HCT116 (cell line): Measurements from ENCODE around the gene PCSK6. TPM values are rescaled to one million over a fixed set of nuclear protein-coding genes. Genes with fewer than 3 reads are reported as not detected.

Experiments
- ATAC-seq: fragments of 200-7000 bp; cut with Tn5 transposase; 2 replicates; pipeline ENCODE4 v1.9.1; 2020; ENCODE audit warnings: mild to moderate bottlenecking, moderate library complexity
- BruUV-seq: library from RNA; stranded (reverse); fragments of 400-500 nt; replicated peaks from 2 replicates; lab custom pipeline; 2021; lab: Mats Ljungman, UMichigan
- CTCF ChIA-PET: fragments of 300-600 bp; sonication (Branson Sonifier 250); formaldehyde crosslinking; loops from one replicate; lab custom pipeline; 2021; ENCODE audit warnings: antibody characterized with exemption; lab: Charles Lee
- POLR2A ChIA-PET: fragments of 300-600, 350-600 bp; sonication (Branson Sonifier 250); formaldehyde crosslinking; loops from one replicate; lab custom pipeline; 2021; ENCODE audit warnings: antibody characterized with exemption; lab: Charles Lee
- RAD21 ChIA-PET, 2 experiments: fragments of 300-600 bp; sonication (Branson Sonifier 250); formaldehyde crosslinking; loops; one replicate each; lab custom pipeline; 2023; ENCODE audit warnings: low total read pairs in 2 of 2; ENCODE audit not compliant: uncharacterized antibody in 2 of 2, unreplicated experiment in 2 of 2, low non-redundant PET in 1 of 2; lab: Charles Lee
- DNase-seq: peaks from one replicate; pipeline ENCODE4 v3.0.0-alpha.2; 2010; ENCODE audit warnings: low read depth, low spot score
- H2AFZ ChIP-seq: fragments of 200-600 bp; shearing (Covaris generic), sonication (generic); 2 replicates; pipeline ENCODE4 v1.6.1; 2017; ENCODE audit warnings: low read depth, mixed run types, mixed read lengths, antibody characterized with exemption, low read length; ENCODE audit not compliant: poor library complexity, severe bottlenecking
- H3K27ac ChIP-seq: 2 replicates; pipeline ENCODE4 v1.5.1; 2012; ENCODE audit warnings: low read depth, low read length
- H3K27me3 ChIP-seq: fragments of 200-600 bp; sonication (generic); 2 replicates; pipeline ENCODE4 v1.6.1; 2016; ENCODE audit warnings: mixed run types, low read length, mixed read lengths; ENCODE audit not compliant: insufficient read depth
- H3K36me3 ChIP-seq, 2 experiments: fragments of 200-500 bp in 1 of 2; fragments of 200-600 bp in 1 of 2; sonication (Bioruptor generic) in 1 of 2; sonication (generic) in 1 of 2; 2 replicates each; pipeline versions ENCODE4 v1.5.1 to v1.6.1; 2014 to 2016; ENCODE audit warnings: low read length in 2 of 2, inconsistent platforms in 1 of 2, mixed read lengths in 1 of 2, mixed run types in 1 of 2; ENCODE audit not compliant: insufficient read depth in 2 of 2, control insufficient read depth in 1 of 2
- H3K4me1 ChIP-seq, 2 experiments: fragments of 200-600 bp in 1 of 2; sonication (generic) in 1 of 2; 2 replicates each; pipeline versions ENCODE4 v1.5.1 to v1.6.1; 2012 to 2017; ENCODE audit warnings: low read length in 2 of 2, inconsistent platforms in 1 of 2, mild to moderate bottlenecking in 1 of 2, mixed read lengths in 1 of 2, mixed run types in 1 of 2, moderate library complexity in 1 of 2; ENCODE audit not compliant: insufficient read depth in 2 of 2, control insufficient read depth in 1 of 2
- H3K4me2 ChIP-seq: fragments of 200-600 bp; sonication (generic); 2 replicates; pipeline ENCODE4 v1.6.1; 2017; ENCODE audit warnings: mixed run types, low read length, mixed read lengths
- H3K4me3 ChIP-seq, 2 experiments: fragments of 200-600 bp in 1 of 2; sonication (generic) in 1 of 2; replicated peaks in 1 of 2; 2 replicates each; pipeline ENCODE4 v1.5.1; 2011 to 2016; ENCODE audit warnings: low read length in 2 of 2, control low read depth in 1 of 2, low read depth in 1 of 2, mild to moderate bottlenecking in 1 of 2, mixed read lengths in 1 of 2, mixed run types in 1 of 2
- H3K79me2 ChIP-seq: fragments of 200-600 bp; sonication (generic); 2 replicates; pipeline ENCODE4 v1.6.1; 2017; ENCODE audit warnings: mild to moderate bottlenecking, mixed run types, low read length, moderate library complexity, mixed read lengths; ENCODE audit not compliant: insufficient read depth
- H3K9ac ChIP-seq: fragments of 200-600 bp; sonication (generic); 2 replicates; pipeline ENCODE4 v1.6.1; 2016; ENCODE audit warnings: low read length, mixed read lengths
- H3K9me2 ChIP-seq: fragments of 200-600 bp; sonication (generic), shearing (Covaris generic); 2 replicates; pipeline ENCODE4 v1.6.1; 2017; ENCODE audit warnings: mixed run types, mild to moderate bottlenecking, moderate library complexity; ENCODE audit not compliant: insufficient read depth
- H3K9me3 ChIP-seq, 2 experiments: fragments of 200-500 bp in 1 of 2; fragments of 200-600 bp in 1 of 2; sonication (Bioruptor generic) in 1 of 2; sonication (generic) in 1 of 2; 2 replicates each; pipeline ENCODE4 v1.6.1; 2014 to 2017; ENCODE audit warnings: low read length in 2 of 2, mixed read lengths in 2 of 2, inconsistent platforms in 1 of 2, low read depth in 1 of 2, mild to moderate bottlenecking in 1 of 2, mixed run types in 1 of 2, moderate library complexity in 1 of 2; ENCODE audit not compliant: control insufficient read depth in 1 of 2, insufficient read depth in 1 of 2
- H4K20me1 ChIP-seq: fragments of 200-600 bp; sonication (generic), shearing (Covaris generic); 2 replicates; pipeline ENCODE4 v1.6.1; 2017; ENCODE audit warnings: mixed run types, mild to moderate bottlenecking, moderate library complexity; ENCODE audit not compliant: insufficient read depth
- CBX3 ChIP-seq: IDR thresholded peaks from 2 replicates; pipeline ENCODE4 v1.6.1; 2012; ENCODE audit warnings: low read depth
- CEBPB ChIP-seq: IDR thresholded peaks from 2 replicates; pipeline ENCODE4 v1.6.1; 2012; ENCODE audit warnings: low read depth
- CTCF ChIP-seq, 3 experiments: fragments of 200-600 bp in 1 of 3; sonication (generic) in 1 of 3; IDR thresholded peaks in 2 of 3; conservative IDR thresholded peaks in 1 of 3; 2 replicates each; pipeline ENCODE4 v1.5.1; 2012 to 2017; ENCODE audit warnings: low read depth in 2 of 3, low read length in 2 of 3, antibody characterized with exemption in 1 of 3, borderline replicate concordance in 1 of 3, control low read depth in 1 of 3, mild to moderate bottlenecking in 1 of 3, mixed read lengths in 1 of 3, mixed run types in 1 of 3, moderate library complexity in 1 of 3; ENCODE audit not compliant: insufficient read depth in 1 of 3
- EGR1 ChIP-seq: IDR thresholded peaks from 2 replicates; pipeline ENCODE4 v1.6.1; 2012; ENCODE audit warnings: low read depth
- ELF1 ChIP-seq: IDR thresholded peaks from 2 replicates; pipeline ENCODE4 v1.6.1; 2012; ENCODE audit warnings: low read depth, borderline replicate concordance
- EZH2 ChIP-seq: fragments of 200-600 bp; sonication (generic); IDR thresholded peaks from 2 replicates; pipeline ENCODE4 v1.6.1; 2017; ENCODE audit warnings: antibody characterized with exemption, mixed run types
- EZH2phosphoT487 ChIP-seq: fragments of 200-600 bp; IDR thresholded peaks from 2 replicates; pipeline ENCODE4 v1.6.1; 2018; ENCODE audit warnings: antibody characterized with exemption, borderline replicate concordance
- FOSL1 ChIP-seq: IDR thresholded peaks from 2 replicates; pipeline ENCODE4 v1.6.1; 2012; ENCODE audit warnings: low read depth
- JUND ChIP-seq: IDR thresholded peaks from 2 replicates; pipeline ENCODE4 v1.6.1; 2012
- MAX ChIP-seq: IDR thresholded peaks from 2 replicates; pipeline ENCODE4 v1.6.1; 2012
- POLR2A ChIP-seq: IDR thresholded peaks from 2 replicates; pipeline ENCODE4 v1.7.0; 2011; ENCODE audit warnings: borderline replicate concordance; ENCODE audit not compliant: insufficient read depth, insufficient read length; ENCODE audit errors: extremely low read depth
- POLR2AphosphoS5 ChIP-seq: IDR thresholded peaks from 2 replicates; pipeline ENCODE4 v1.6.1; 2011; ENCODE audit warnings: mild to moderate bottlenecking, low read depth, low read length, moderate library complexity
- REST ChIP-seq: IDR thresholded peaks from 2 replicates; pipeline ENCODE4 v1.6.1; 2012; ENCODE audit warnings: low read depth
- SP1 ChIP-seq: IDR thresholded peaks from 2 replicates; pipeline ENCODE4 v1.6.1; 2012; ENCODE audit warnings: low read depth
- SRF ChIP-seq: IDR thresholded peaks from 2 replicates; pipeline ENCODE4 v1.6.1; 2012; ENCODE audit warnings: low read depth
- TCF7L2 ChIP-seq: IDR thresholded peaks from 2 replicates; pipeline ENCODE4 v1.7.0; 2011; ENCODE audit warnings: borderline replicate concordance, inconsistent platforms; ENCODE audit not compliant: insufficient read depth, insufficient read length; ENCODE audit errors: extremely low read depth
- YY1 ChIP-seq: IDR thresholded peaks from 2 replicates; pipeline ENCODE4 v1.6.1; 2011; ENCODE audit warnings: low read length, low read depth, moderate library complexity, mild to moderate bottlenecking; ENCODE audit not compliant: insufficient replicate concordance; ENCODE audit errors: extremely low read depth
- ZBTB33 ChIP-seq: IDR thresholded peaks from 2 replicates; pipeline ENCODE4 v1.6.1; 2011; ENCODE audit warnings: mild to moderate bottlenecking, low read length, moderate library complexity; ENCODE audit not compliant: insufficient replicate concordance; ENCODE audit errors: extremely low read depth
- ZFX ChIP-seq: fragments of 450-650 bp; IDR thresholded peaks from 2 replicates; pipeline ENCODE4 v1.6.1; 2017
- intact Hi-C: fragments of 100-400 bp; cut with micrococcal nuclease; formaldehyde crosslinking; loops from 2 replicates; pipeline ENCODE4 v1.10.0; 2022
- total RNA-seq: library from RNA; stranded (reverse); gene quantifications from one replicate; pipeline ENCODE4 v1.2.1, GENCODE V29; 2021; ENCODE audit not compliant: unreplicated experiment
- TF ChIP-seq, protein P1 (sequence below): IDR thresholded peaks from 2 replicates; pipeline ENCODE4 v1.6.1; 2012

Gene PCSK6
- total RNA-seq, 1 experiment from 2014 or later: 13.5 TPM

GRCh38 chr15:101378879-101379278 is 110.6 kb downstream of the PCSK6 start:
- POLR2A ChIA-PET: no interaction called here
- H3K4me2 ChIP-seq: no peak overlapping the region
- CTCF ChIA-PET: no interaction called here

More at GRCh38 chr15:101378879-101379278, 110.6 kb downstream of the PCSK6 start:
- H3K4me1 ChIP-seq: no peaks in the 10 kb centered on the region
- H3K4me3 ChIP-seq: no peak overlapping the region
- DNase-seq (no peak), ATAC-seq (no peak)
- RAD21 ChIA-PET: no interaction called here
- H3K9ac ChIP-seq: no peak overlapping the region
- H3K36me3 ChIP-seq: no peaks in the 10 kb centered on the region
- no peaks in the 10 kb centered on the region for H3K27me3 ChIP-seq
- H3K27ac ChIP-seq: no peak overlapping the region
- no peak overlapping the region for H2AFZ ChIP-seq
- TF ChIP-seq TCF7L2 (no peak), SRF (no peak), MAX (no peak), CEBPB (no peak), ZFX (no peak), YY1 (no peak), CTCF (IDR thresholded peaks at IDR 0.05 in 2 of 3, conservative IDR thresholded peaks at IDR 0.05 in 1 of 3; ENCODE audit: borderline replicate concordance in 1 of 3, insufficient read depth in 1 of 3, low read depth in 2 of 3, low read length in 2 of 3) (no peak), EZH2phosphoT487 (no peak), SP1 (no peak), CBX3 (no peak), EZH2 (no peak), ZBTB33 (no peak), FOSL1 (no peak), POLR2AphosphoS5 (no peak), JUND (no peak), REST (no peak), EGR1 (no peak), ELF1 (no peak), POLR2A (no peak)
- TF ChIP-seq, protein P1, sequence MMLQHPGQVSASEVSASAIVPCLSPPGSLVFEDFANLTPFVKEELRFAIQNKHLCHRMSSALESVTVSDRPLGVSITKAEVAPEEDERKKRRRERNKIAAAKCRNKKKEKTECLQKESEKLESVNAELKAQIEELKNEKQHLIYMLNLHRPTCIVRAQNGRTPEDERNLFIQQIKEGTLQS: no peak
- no peaks in the 10 kb centered on the region for H3K79me2 ChIP-seq
- intact Hi-C loops: no loop called here
- no peaks in the 10 kb centered on the region for H3K9me3 ChIP-seq
- no peaks in the 10 kb centered on the region for H4K20me1 ChIP-seq
- H3K9me2 ChIP-seq: no peaks in the 10 kb centered on the region
- no TSS peak for BruUV-seq
